SW 1271 (cell line): Measurements from ENCODE around the gene LGR6.
"Not testable (repeated sequence)": the region's sequence is repeated elsewhere in the genome, so short reads cannot be mapped to it uniquely, and the experiment has no call there.

Experiments
- DNase-seq, 2 experiments: peaks; one replicate each; lab custom pipeline; 2025; lab: John Stamatoyannopoulos, UW

The LGR6 gene

DNA sequence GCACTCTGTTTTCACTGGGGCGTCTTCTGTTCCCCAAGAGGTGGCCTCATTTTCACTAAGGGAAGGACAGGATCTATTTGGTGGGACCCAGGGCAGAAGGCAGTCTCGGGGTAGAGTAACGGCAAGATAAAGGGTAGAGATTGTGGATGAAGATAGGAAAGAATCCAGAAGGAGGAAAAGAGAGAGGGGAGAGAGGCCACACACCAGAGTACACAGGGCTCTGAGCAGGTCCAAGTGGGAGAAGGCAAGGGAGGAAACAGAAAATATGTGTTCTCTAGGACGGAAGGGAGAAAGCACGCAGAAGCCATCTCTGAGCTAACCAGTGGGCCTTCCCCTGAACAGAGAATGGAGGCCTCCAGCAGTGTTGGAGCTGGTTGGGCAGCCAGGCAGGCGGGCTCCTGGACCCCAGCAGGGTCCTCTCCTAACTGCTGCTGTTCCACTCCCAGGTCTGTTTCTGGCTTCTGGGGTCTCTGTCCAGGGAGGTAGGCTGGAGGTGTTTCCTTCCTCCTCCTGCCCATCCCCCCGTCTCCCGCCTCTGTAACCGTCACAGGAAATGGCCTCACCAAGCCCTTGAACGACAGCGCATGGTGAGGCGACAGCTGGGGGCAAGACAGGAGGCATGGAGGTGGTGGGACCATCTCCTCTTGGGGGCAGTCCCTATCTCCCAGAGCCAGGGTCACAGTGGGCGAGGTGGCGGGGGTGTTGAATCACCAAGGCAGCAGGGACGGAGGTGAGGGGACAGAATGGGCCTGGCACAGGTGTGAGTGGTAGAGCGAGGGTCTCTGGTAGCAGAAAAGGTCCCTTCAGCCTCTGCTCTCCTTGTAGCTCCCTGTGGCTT is 33.8 kb upstream of the LGR6 start:
- DNase-seq: no peak

DNA sequence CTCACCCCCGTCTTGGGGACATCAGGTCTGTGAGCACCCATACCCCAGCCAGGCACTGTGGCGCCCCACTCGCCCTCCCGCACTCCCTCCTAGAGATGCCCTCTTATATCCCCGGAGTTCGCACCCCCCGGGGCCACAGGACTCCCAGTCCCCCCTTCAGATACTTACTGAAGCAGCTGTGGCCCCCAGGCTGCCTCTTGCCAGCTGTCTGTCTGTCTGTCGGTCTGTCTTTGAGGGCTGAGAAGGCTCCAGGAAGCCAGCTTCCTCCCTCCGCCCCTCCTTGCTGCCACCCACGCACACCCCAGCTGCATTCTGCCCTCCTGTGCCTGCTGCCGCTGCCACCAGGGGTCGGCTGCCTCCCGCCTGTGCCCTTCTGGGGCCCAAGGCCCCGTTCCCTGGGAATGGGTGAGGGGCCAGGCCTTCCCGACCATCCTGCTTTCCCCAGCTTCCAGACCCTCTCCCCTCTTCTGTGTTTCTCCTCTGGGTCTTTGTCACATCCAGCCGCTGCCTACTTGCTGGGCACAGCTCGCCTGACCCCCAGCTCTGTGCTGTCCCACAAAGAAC is 33.1 kb upstream of the LGR6 start, which contains the start of gene PTPN7:
PTPN7 (minus strand) TSS at position 226 of the 564 bp plus-strand sequence. CDS start 1,200 bp downstream, outside the sequence.
- no peak for DNase-seq

DNA sequence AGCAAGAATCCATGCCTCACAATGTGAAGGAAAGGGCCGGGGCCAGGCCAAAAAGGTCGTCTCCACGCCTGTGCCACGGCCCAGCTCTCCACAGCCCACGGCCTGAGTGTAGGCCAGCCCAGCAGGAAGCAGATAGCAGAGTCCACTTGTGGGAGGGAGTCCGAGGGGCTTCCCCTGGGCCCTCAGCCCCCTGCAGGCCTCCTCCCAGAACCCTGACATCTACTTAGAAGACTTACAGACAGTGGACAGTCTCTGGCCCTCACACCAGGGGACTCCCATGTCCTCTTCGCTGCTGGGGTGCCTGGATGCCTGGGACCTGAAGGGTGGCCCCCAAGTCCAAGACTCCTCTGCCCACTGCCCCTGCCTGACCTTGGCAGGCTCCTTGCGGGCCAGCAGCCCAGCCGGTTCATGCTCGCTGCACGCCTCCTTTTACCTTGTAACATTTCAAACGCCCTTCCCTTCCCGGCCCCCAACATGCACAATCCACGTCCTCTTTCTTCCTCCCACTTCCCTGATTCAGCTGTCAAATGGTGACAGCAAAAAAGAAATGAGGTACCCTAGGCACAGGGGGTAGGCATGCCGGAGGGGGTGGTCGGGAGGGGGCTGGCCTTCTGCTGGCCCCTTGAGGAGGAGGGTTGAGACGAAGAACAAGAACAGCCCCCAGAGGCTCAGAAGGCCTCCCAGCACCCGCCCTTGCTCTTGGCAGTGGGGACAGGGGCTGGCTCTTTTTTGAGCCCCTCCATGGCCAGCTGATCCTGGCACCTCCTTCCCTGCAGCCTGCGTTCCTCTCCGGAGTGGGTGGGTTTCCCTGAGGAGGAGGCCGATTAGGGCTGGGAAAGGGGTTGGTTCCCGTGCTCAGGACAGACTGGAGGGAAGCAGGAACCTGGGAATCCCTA is 32.2 kb upstream of the LGR6 start:
- DNase-seq: no peak

GRCh38 chr1:202162047-202162417 is 31.6 kb upstream of the LGR6 start:
- DNase-seq: no peak

- DNase-seq: no peak
Observed at GRCh38 chr1:202162418-202163280, 30.9 kb upstream of the LGR6 start.

- no peak for DNase-seq
Observed at GRCh38 chr1:202163281-202164270, 30.0 kb upstream of the LGR6 start.

DNA sequence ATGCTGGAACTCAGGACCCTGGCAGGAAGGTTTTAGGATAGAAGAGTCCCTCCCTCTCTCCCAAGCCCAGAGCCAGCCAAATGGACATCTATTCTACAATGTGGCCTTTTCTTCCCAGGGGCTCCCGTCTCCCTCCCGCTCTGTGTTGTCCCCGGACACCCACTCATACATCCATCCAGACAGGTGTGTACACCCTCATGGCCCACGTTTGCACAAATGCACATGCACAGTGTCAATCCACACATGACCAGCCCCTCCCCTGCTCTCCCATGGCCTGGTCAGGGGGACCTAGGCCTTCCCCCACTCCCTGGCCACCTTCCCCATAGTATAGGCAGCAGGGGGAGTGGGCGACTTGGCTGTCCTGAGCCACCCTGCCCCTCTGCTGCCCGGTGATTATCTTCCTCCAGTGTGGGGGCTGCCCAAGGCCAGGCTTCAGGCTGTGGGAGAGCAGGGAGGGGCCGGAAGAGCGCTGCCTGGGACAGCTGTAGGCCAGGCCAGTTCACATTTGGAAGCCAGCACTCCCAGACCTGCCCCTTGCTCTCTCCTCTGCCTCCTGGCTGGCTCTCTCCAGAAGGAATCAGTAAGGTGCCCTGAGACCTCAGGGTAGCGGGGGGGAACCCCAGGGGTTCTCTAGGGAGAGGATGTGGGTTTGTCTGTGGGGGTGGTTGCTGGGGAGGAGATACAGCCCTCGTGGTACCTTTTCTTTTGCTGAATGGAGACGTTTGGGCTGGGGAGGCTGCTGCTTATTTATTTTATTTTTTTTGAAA is 29.1 kb upstream of the LGR6 start:
- DNase-seq: no peak

- DNase-seq: no peak
Observed at GRCh38 chr1:202165267-202165941, 28.2 kb upstream of the LGR6 start.

GRCh38 chr1:202165942-202166843 is 27.4 kb upstream of the LGR6 start:
- no peak for DNase-seq

GRCh38 chr1:202167054-202167453 is 26.5 kb upstream of the LGR6 start:
- DNase-seq: not testable (repeated sequence)

DNA sequence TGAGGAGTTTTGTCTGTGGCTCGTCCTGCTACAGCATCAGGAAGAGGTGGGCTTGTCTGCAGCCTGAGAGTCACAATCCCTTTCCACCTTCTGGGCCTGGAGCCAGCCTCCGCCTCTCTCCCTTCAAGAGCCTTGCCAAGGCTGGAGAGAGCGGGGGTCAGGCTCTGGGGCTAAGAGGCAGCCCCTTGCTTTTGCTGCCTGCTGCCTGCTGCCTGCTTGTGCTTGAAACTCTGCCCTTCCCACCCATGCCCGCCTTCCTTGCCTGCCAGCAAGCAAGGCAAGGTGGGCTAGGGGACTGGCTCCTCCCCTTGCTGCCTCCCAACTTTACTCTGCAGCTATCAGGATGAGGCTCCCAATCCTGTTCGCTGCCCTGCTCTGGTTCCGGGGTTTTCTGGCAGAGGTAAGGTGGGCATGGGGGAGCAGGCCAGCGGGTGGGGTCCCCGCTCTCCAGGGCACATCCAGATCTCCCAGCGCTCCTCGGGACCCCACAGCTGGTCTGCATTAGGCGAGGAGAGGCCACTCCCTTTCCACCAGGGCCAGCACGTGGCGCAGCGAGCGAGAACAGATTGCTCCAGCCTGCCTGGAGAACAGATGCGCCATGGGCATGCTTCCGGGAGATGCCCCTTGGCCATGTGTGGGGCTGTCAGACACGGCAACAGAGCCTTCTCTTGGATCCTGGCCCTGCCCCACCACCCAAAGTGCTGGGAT is 25.7 kb upstream of the LGR6 start:
- DNase-seq: no peak

DNA sequence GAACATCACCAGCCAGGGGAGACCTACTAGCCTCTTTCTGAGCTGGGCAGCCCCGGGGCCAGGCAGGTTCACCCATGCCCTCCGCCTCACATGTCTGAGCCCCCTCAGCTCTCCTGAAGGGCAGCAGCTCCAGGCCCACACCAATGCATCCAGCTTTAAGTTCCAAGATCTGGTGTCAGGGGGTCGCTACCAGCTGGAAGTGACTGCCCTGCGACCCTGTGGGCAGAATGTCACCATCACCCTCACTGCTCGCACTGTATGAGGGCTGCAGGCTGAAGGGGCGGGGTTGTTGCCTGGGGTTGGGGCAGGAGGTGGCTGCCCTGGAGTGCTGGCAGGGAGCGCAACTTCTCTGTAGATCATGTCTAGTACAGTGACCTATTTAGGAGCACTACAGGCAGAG is 24.7 kb upstream of the LGR6 start:
- no peak for DNase-seq

DNA sequence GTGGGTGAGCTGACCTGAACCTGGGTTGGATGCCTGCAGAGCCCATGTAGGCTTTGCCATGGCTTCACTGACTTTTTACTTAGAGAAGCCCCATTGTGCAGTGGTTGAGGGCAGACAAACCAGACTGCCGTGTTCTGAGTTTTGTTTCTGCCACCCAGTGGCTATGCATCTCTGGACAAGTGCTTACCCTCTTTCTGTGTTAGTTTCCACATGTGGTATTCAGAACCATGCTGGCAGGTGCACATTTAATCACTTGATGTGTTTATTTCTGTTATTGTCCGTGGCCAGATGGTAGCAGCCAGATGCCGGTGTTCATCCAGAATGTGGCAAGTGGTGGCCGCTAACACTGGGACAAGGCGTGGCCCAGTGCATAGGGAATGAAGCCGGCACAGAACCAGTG is 22.9 kb upstream of the LGR6 start:
- DNase-seq: no peak

- DNase-seq: no peak
Observed at GRCh38 chr1:202171292-202172014, 22.1 kb upstream of the LGR6 start.

- DNase-seq: no peak
Observed at GRCh38 chr1:202172015-202172355, 21.6 kb upstream of the LGR6 start.

DNA sequence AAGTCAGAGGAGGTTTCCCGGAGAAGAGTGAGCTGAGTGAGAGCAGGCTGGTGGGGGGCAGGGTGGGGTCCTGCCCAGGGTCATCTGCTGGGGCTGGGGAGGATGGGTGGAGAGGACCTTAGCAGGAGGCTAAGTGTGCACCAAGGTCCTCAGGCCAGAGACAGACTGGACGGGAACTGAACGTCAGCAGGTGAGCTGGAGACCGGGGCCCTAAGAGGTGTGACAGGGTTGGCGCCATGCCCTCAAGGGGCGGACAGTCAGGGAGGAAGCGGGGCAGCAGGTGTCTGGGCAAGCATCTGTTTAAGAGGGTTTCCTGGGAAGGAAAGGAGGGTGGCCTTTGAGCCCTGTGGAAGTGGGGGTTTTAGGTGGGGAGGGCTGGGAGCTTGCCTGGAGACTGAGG is 19.6 kb upstream of the LGR6 start:
- DNase-seq: no peak
